Peyer's patch (tissue), 4 donors: ENCODE results near the gene GFOD1. TPM values are rescaled to one million over a fixed set of nuclear protein-coding genes. Genes with fewer than 3 reads are reported as not detected.

Experiments
- DNase-seq, 3 donors: peaks; one replicate each; pipeline ENCODE4 v3.0.0-alpha.2; 2017 to 2019
- H3K27ac ChIP-seq, 4 donors: fragments of 200-600 bp; sonication (generic); one replicate each; pipeline ENCODE4 v1.5.1; 2016 to 2019
- H3K27me3 ChIP-seq, 2 donors: fragments of 200-600 bp; sonication (generic); one replicate each; pipeline ENCODE4 v1.5.1; 2019
- H3K36me3 ChIP-seq, 3 donors: fragments of 200-600 bp; sonication (generic); one replicate each; pipeline ENCODE4 v1.5.1; 2016 to 2019
- H3K4me1 ChIP-seq, 4 donors: fragments of 200-600 bp; sonication (generic); one replicate each; pipeline ENCODE4 v1.5.1; 2016 to 2019
- H3K4me3 ChIP-seq, 4 donors: fragments of 200-600 bp; sonication (generic); 1 replicate in 3 of 4; 2 replicates in 1 of 4; pipeline ENCODE4 v1.5.1; 2016 to 2019; ENCODE audit warnings: mild to moderate bottlenecking in 1 of 4
- H3K9me3 ChIP-seq, 4 donors: fragments of 200-600 bp; sonication (generic); one replicate each; pipeline ENCODE4 v1.5.1; 2016 to 2019; ENCODE audit warnings: mild to moderate bottlenecking in 1 of 4
- CTCF ChIP-seq, 6 experiments: fragments of 450-650 bp in 4 of 6; fragments of 200-600 bp in 2 of 6; sonication (generic) in 1 of 6; IDR thresholded peaks; one replicate each; pipeline ENCODE4 v1.5.1; 2017 to 2019; ENCODE audit warnings: antibody characterized with exemption in 6 of 6, mild to moderate bottlenecking in 3 of 6, moderate library complexity in 1 of 6
- POLR2A ChIP-seq, 2 donors: fragments of 450-650 bp; IDR thresholded peaks; one replicate each; pipeline ENCODE4 v1.5.1; 2017; ENCODE audit warnings: antibody characterized with exemption in 2 of 2, mild to moderate bottlenecking in 2 of 2, moderate library complexity in 2 of 2
- total RNA-seq, 4 donors: library from RNA; depleted of rRNA; stranded (reverse); fragments of >200 nt; gene quantifications; one replicate each; pipeline ENCODE4 v1.1.0, GENCODE V29; 2016

The GFOD1 gene
- total RNA-seq, 4 donors from 2014 or later, result 10.7 to 24.2 (median 17.6) TPM

GRCh38 chr6:13348334-13349113, 138.9 kb downstream of the GFOD1 start:
- TF ChIP-seq POLR2A (IDR thresholded peaks at IDR 0.05) (no peak), CTCF (IDR thresholded peaks at IDR 0.05) (no peak)
- no peak overlapping the region for H3K27ac ChIP-seq
- H3K9me3 ChIP-seq, result no peaks in the 10 kb centered on the region
- no peaks in the 10 kb centered on the region for H3K4me1 ChIP-seq
- no peaks in the 10 kb centered on the region for H3K36me3 ChIP-seq
- no peak overlapping the region for H3K4me3 ChIP-seq
- no peak for DNase-seq
- H3K27me3 ChIP-seq, result no peaks in the 10 kb centered on the region

- no peaks in the 10 kb centered on the region for H3K36me3 ChIP-seq
- no peak overlapping the region for H3K4me3 ChIP-seq
Observed at GRCh38 chr6:13346245-13346644, 141.2 kb downstream of the GFOD1 start.

GRCh38 chr6:13342414-13343019, 144.9 kb downstream of the GFOD1 start:
- no peaks in the 10 kb centered on the region for H3K27me3 ChIP-seq

More at GRCh38 chr6:13346245-13346644, 141.2 kb downstream of the GFOD1 start:
- H3K9me3 ChIP-seq, result peaks cover 0 to 4% (median 1%) of the 10 kb centered on the region in 4 donors
- no peaks in the 10 kb centered on the region for H3K27me3 ChIP-seq
- TF ChIP-seq CTCF (IDR thresholded peaks at IDR 0.05) (no peak), POLR2A (IDR thresholded peaks at IDR 0.05) (no peak)
- no peak for DNase-seq
- no peaks in the 10 kb centered on the region for H3K4me1 ChIP-seq
- no peak overlapping the region for H3K27ac ChIP-seq

GRCh38 chr6:13339863-13340630, 147.4 kb downstream of the GFOD1 start:
- Histone ChIP-seq H3K27ac (no peak overlapping the region), H3K36me3 (no peaks in the 10 kb centered on the region), H3K4me3 (no peak overlapping the region), H3K27me3 (no peaks in the 10 kb centered on the region), H3K4me1 (no peaks in the 10 kb centered on the region), H3K9me3 (peaks cover 0 to 4% (median 1%) of the 10 kb centered on the region in 4 donors)
- TF ChIP-seq POLR2A (IDR thresholded peaks at IDR 0.05), result no peak
- TF ChIP-seq CTCF (IDR thresholded peaks at IDR 0.05), result no peak
- no peak for DNase-seq

More at GRCh38 chr6:13342414-13343019, 144.9 kb downstream of the GFOD1 start:
- TF ChIP-seq POLR2A (IDR thresholded peaks at IDR 0.05) (no peak), CTCF (IDR thresholded peaks at IDR 0.05) (no peak)
- H3K27ac ChIP-seq, result no peak overlapping the region
- peaks cover 0 to 4% (median 1%) of the 10 kb centered on the region in 4 donors for H3K9me3 ChIP-seq
- H3K4me1 ChIP-seq, result no peaks in the 10 kb centered on the region
- DNase-seq, result no peak
- no peak overlapping the region for H3K4me3 ChIP-seq
- no peaks in the 10 kb centered on the region for H3K36me3 ChIP-seq

- Histone ChIP-seq H3K4me3 (no peak overlapping the region), H3K27ac (no peak overlapping the region), H3K9me3 (peaks cover 0 to 4% (median 1%) of the 10 kb centered on the region in 4 donors), H3K27me3 (no peaks in the 10 kb centered on the region), H3K36me3 (no peaks in the 10 kb centered on the region), H3K4me1 (no peaks in the 10 kb centered on the region)
- TF ChIP-seq CTCF (IDR thresholded peaks at IDR 0.05) (no peak), POLR2A (IDR thresholded peaks at IDR 0.05) (no peak)
- DNase-seq, result no peak
Observed at GRCh38 chr6:13338038-13338437, 149.4 kb downstream of the GFOD1 start.
